ENCODE results near the gene CMTM5.

DNA sequence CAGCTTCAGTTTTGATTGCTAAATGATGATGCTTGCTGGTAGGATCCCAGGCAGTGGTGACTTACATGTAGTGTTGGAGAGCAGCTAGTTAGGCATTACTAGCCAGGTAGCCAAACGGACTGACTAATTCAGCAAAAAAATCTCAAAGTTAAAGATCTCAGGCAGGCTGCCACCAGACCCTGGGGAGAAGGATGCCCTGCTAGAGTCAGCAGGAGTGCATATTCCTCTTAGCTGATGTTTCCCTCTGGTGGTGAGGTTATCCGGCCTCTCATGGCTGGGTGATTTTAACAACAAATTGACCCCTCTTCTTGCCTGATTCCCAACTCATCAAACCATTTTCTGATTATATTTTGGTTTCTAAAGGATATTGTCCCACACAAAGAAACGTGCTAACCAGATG, 14.6 kb upstream of the CMTM5 start:
- TF ChIP-seq, protein P1, sequence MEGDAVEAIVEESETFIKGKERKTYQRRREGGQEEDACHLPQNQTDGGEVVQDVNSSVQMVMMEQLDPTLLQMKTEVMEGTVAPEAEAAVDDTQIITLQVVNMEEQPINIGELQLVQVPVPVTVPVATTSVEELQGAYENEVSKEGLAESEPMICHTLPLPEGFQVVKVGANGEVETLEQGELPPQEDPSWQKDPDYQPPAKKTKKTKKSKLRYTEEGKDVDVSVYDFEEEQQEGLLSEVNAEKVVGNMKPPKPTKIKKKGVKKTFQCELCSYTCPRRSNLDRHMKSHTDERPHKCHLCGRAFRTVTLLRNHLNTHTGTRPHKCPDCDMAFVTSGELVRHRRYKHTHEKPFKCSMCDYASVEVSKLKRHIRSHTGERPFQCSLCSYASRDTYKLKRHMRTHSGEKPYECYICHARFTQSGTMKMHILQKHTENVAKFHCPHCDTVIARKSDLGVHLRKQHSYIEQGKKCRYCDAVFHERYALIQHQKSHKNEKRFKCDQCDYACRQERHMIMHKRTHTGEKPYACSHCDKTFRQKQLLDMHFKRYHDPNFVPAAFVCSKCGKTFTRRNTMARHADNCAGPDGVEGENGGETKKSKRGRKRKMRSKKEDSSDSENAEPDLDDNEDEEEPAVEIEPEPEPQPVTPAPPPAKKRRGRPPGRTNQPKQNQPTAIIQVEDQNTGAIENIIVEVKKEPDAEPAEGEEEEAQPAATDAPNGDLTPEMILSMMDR (IDR thresholded peaks at IDR 0.05) = no peak; the same call in 1 of the 2 replicates
- no peak for TF ChIP-seq POLR2AphosphoS5 (IDR thresholded peaks at IDR 0.05; ENCODE audit: low read depth, low read length)
- TF ChIP-seq, protein P2, sequence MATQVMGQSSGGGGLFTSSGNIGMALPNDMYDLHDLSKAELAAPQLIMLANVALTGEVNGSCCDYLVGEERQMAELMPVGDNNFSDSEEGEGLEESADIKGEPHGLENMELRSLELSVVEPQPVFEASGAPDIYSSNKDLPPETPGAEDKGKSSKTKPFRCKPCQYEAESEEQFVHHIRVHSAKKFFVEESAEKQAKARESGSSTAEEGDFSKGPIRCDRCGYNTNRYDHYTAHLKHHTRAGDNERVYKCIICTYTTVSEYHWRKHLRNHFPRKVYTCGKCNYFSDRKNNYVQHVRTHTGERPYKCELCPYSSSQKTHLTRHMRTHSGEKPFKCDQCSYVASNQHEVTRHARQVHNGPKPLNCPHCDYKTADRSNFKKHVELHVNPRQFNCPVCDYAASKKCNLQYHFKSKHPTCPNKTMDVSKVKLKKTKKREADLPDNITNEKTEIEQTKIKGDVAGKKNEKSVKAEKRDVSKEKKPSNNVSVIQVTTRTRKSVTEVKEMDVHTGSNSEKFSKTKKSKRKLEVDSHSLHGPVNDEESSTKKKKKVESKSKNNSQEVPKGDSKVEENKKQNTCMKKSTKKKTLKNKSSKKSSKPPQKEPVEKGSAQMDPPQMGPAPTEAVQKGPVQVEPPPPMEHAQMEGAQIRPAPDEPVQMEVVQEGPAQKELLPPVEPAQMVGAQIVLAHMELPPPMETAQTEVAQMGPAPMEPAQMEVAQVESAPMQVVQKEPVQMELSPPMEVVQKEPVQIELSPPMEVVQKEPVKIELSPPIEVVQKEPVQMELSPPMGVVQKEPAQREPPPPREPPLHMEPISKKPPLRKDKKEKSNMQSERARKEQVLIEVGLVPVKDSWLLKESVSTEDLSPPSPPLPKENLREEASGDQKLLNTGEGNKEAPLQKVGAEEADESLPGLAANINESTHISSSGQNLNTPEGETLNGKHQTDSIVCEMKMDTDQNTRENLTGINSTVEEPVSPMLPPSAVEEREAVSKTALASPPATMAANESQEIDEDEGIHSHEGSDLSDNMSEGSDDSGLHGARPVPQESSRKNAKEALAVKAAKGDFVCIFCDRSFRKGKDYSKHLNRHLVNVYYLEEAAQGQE (IDR thresholded peaks at IDR 0.05; ENCODE audit: insufficient read depth in 1 of 2, low read depth in 2 of 2, low read length in 1 of 2) = no peak
